GM21390 (cell line): Measurements from ENCODE around the gene DARS1.
"Not testable (repeated sequence)": the region's sequence is repeated elsewhere in the genome, so short reads cannot be mapped to it uniquely, and the experiment has no call there.

Source experiments
- ATAC-seq: cut with Tn5 transposase; IDR thresholded peaks from one replicate; pipeline ENCODE4 v1.9.1; 2021; ENCODE audit not compliant: unreplicated experiment

Gene DARS1

DNA sequence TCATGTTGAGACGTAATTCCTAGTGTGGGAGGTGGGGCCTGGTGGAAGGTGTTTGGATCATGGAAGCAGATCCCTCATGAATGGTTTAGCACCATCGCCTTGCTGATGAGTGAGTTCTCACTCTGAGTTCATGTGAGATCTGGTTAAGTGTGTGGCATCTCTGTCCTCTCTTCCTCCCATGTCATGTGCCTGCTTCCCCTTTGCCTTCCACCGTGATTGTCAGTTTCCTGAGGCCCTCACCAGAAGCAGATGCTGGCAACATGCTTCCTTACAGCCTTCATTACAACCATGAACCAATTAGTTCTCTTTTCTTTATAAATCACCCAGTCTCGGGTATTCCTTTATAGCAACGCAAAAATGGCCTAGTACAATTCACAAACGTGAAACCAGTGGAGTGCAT, 94.6 kb downstream of the DARS1 start:
- ATAC-seq = no peak

DNA sequence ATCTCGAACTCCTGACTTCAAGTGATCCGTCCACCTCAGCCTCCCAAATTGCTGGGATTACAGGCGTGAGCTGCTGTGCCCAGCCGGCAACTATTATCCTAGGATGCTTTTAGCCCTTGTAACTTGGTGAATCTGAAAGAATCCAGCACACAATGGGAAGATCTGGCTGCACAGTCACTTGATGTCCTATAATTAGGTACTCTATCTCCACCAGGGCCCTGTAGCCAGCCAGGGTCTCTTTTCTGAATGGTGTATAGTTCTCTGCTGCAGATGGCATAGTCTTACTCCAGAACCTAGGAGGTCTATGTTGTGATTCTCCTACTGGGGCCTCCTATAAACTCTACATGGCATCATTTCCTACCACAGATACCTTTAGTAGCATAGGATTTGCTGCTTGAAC, 95.3 kb downstream of the DARS1 start:
- ATAC-seq = no peak

DNA sequence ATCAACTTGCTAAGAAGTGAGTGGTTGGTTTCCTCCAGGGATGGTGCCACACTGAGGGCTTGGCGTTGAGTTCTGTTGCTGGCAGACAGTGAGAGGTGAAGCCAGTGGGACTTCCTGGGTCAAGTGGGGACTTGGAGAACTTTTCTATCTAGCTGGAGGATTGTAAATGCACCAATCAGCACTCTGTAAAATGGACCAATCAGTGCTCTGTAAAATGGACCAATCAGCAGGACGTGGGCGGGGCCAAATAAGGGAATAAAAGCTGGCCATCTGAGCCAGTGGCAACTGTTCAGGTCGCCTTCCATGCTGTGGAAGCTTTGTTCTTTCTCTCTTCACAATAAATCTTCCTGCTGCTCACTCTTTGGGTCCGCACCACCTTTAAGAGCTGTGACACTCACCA, 96.8 kb downstream of the DARS1 start:
- not testable (repeated sequence) for ATAC-seq

DNA sequence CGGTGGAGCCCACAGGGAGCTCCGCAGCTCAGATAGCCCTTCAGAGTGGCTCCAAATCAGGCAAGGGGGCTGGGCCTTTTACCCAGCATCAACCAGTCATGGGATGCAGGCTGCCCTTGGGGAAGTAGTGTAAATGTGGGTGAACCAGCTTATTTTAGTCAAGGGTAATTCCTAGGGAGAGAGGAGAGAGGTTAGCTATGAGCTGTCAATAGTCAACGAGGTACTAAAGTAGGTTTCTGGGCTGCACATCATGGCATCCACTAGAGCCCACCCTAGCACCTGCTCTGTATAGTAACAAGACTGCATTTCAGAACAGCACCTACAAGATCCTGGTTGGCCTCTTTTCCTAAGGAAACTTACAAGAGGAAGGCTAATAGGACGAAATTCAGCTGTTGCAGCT, 99.7 kb downstream of the DARS1 start:
- no peak for ATAC-seq

DNA sequence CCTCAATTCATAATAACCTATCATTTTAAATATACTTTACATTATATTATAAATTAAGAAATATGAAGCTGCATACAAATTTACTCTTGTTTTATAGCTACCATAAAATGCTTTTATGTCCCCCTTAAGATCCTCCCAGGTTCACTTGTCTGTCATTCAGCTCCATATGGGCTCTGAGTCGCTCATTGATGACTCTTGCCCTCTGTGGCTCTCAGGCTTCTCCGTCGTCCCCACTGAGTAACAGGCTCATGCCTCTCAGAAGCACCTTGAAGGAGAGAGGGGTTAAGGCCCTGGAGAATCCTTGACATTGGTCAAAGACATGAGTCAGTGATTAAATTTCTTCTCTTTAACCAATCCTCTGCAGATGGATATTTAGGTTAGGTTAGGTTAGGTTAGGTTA, 103.0 kb downstream of the DARS1 start:
- no peak for ATAC-seq

DNA sequence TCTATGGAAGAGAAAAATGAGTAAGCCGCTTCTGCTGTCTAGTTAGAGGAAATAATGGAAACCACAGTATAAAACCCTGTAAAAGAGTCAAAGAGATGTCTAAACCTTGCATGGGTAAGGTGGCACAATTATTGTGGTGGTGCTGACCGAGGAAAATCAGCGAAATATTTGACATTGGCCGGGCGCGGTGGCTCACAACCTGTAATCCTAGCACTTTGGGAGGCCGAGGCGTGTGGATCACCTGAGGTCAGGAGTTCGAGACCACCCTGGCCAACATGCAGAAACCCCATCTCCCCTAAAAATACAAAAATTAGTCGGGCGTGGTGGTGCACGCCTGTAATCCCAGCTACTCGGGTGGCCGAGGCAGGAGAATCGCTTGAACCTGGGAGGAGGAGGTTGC, 108.7 kb downstream of the DARS1 start:
- not testable (repeated sequence) for ATAC-seq

DNA sequence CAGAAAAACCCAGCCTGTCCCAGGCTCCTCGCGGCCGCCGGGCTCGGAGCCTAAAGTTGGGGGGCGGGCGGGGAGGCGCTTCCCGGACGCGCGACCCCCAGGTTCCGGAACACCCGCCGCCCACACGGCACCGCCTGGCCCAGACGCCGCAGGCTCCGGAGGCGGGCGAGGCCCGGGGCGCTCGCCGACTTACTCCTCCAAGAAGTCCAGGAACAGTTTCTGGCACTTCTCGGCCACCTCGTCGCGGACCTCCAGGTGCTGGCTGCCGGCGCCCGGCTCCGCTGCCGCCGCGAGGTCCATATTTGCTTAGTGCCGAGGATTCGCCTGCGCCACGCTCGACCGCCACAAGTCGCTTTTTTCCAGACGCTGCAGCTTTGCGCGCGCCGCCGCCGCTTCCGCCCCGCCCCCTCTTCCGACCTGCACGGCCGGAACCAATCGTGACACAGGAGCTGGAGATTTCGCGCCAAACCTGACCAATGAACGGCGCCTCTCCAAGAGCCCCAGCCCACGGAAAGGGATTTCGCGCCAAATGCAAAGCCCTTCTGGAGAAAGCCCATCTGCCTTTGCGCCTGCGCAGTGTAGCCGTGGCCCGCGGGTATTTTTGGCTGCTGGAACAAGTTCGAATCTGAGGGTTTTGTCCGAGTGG, 109.2 kb downstream of the DARS1 start, which contains the start of gene MCM6:
MCM6 (minus strand) TSS at position 378 of the 646 bp plus-strand sequence; CDS start at position 300, 78 bp downstream.
- peak; percentile 93 for ATAC-seq

DNA sequence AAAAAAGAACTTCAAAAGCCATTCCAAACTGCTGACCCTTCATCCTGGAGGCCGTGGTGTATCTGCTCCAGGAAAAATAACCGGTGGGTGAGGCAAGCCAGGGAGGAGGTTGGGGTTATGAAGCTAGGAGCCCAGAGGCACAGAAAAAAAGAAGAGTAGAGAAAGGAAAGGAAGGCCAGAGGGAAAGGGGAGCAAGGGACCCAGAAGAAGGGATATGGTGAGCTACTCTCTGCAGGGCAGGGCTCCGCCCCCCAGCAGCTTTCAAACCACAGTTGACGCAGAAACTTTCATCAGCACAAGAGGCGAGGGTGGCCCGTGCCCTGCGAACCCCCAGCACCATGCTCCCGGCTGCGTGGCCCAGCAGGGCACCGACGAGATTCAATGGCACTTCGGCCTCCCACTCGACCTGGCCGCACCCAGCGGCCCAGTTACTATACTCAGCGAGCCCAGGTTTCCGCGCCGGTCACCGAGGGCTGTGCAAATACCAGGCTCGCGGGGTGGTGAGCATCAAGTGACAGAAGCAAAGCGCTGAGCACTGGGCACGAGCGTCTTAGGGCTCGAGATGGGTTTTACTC, 109.8 kb downstream of the DARS1 start:
- peak; percentile 59 for ATAC-seq

DNA sequence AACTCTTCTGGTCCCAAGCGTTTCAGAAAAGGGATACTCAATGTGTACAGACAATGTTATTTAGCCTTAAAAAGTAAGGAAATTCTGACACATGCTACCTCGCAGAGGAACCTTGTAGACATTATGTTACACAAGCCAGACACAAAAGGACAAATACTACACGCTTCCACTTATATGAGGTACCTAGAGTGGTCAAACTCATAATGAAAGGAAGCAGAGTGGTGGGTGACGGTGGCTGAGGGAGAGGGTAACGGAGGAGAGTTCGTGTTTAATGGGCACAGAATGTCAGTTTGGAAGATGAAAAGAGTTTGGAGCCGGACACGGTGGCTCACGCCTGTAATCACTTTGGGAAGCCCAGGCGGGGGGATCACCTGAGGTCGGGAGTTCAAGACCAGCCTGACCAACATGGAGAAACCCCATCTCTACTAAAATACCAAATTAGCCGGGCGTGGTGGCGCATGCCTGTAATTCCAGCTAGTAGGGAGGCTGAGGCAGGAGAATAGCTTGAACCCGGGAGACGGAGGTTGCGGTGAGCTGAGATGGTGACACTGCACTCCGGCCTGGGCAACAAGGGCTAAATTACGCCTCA, 110.6 kb downstream of the DARS1 start:
- ATAC-seq = no peak

DNA sequence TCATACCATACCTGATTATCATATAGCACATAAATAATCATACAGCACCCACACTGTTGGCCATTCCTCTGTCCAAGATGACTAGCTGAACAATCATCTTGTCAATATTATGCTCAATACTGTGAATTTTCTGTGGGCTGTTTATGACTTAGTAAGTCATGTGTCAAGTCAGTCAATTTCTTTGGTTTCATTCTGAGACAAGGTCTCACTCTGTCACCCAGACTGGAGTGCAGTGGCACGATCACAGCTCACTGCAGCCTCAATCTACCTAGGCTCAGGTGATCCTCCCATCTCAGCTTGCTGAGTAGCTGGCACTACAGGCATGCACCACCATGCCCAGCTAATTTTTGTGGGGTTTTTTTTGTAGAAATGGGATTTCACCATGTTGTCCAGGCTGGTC, 114.9 kb downstream of the DARS1 start:
- peak; percentile 49 for ATAC-seq

DNA sequence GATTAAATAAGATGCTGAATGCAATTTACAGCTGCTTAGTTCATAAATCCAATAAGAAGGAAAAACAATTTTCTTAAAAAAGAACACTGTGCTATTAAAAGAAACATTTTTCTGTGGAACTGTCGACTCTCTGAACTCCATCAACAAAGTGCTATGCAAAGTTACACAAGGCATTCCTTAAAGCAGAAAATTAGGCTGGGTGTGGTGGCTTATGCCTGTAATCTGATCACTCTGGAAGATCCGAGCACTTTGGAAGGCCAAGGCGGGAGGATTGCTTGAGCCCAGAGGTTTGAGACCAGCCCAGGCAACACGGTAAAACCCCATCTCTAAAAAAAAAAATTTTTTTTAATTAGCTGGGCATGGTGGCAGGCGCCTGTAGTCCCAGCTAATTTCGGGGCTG, 122.2 kb downstream of the DARS1 start:
- no peak for ATAC-seq

DNA sequence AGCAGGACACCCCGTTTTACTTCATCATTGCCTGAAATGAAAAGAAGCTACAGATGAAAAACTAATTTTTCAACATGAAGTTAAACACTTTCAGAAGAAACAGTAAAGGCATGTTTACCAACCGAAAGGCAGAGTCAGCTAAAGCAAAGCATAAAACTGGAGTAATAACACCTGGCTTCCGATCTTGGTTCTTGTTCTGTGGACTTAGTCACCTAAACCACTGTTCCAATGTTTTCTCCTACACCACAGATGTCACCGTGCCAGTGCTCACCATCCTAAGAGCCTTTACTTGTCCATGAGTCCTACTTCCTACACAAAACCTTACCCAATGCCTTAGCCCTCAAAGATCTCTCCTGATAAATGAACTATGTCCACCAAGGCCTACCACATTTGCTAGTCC, 122.7 kb downstream of the DARS1 start:
- ATAC-seq = no peak
